Activated CD4-positive, CD25-positive, alpha-beta regulatory T cell treated with anti-CD3 and anti-CD28 coated beads, Interleukin-2, amount 50 U/mL, for 16 hours (primary cell): ENCODE measurements around the gene RIC8B.
"Not testable (repeated sequence)": the region's sequence is repeated elsewhere in the genome, so short reads cannot be mapped to it uniquely, and the experiment has no call there.

Source experiments
- DNase-seq: peaks from one replicate; pipeline ENCODE4 v3.0.0-alpha.2; 2020; ENCODE audit warnings: low read depth, low spot score

Gene RIC8B, protein sequence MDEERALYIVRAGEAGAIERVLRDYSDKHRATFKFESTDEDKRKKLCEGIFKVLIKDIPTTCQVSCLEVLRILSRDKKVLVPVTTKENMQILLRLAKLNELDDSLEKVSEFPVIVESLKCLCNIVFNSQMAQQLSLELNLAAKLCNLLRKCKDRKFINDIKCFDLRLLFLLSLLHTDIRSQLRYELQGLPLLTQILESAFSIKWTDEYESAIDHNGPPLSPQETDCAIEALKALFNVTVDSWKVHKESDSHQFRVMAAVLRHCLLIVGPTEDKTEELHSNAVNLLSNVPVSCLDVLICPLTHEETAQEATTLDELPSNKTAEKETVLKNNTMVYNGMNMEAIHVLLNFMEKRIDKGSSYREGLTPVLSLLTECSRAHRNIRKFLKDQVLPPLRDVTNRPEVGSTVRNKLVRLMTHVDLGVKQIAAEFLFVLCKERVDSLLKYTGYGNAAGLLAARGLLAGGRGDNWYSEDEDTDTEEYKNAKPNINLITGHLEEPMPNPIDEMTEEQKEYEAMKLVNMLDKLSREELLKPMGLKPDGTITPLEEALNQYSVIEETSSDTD

DNA sequence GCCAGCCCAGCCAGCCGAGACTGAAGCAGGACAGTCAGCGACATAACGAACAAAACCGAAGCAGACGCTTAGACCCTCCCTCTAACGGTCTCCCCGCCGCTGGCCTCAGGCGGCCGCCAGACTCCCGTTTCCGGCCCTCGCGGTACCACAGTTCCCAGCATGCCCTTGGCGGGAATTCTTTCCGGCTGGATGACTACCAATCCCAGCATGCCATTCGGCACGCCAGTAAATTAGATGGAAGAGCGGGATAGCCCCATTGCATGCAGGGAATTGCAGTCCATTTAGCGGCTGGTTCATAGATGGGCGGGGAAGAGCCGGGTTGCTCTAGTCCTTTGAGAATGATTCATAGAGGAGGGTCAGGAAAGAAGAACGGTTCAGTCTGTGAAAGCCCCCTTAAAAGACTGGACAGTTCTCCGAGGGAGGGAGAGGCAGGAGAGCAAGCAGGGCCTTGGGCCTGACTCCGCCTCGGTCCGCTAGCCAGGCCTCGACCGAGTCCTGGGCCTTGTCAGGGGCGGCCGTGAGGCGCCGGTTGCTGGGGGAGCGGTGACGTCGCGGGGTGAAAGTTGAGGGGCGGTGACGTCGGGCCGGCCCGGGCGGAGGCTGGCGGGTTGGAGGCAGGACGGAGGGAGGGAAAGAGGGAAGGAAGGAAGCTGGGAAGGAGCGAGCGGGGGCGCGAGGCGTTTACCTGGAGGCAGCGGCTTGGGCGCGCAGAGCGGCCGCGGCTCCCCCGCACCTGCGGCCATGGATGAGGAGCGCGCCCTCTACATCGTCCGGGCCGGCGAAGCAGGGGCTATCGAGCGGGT, at the start of gene RIC8B:
TSS of gene RIC8B (plus strand) at position 678 of the 803 bp plus-strand sequence. CDS start at position 742, 64 bp downstream.
- peak; percentile 58 for DNase-seq

DNA sequence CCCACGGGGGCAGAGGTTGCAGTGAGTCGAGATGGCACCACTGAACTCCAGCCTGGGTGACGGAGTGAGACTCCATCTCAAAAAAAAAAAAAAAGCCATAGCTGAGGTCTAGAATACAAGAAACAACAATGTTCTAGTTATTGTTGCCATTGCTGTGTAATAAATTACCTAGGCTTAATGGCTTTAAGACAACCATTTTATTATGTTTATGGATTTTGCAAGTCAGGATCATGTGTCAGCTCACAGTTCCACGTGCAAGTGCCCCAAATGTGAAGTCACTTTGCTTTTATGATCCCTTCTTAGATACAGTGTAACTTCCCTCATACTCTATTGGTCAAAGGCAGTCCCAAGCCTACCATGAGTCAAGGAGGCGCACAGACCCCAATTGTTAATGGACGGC, 49.5 kb upstream of the RIC8B start:
- DNase-seq = no peak

DNA sequence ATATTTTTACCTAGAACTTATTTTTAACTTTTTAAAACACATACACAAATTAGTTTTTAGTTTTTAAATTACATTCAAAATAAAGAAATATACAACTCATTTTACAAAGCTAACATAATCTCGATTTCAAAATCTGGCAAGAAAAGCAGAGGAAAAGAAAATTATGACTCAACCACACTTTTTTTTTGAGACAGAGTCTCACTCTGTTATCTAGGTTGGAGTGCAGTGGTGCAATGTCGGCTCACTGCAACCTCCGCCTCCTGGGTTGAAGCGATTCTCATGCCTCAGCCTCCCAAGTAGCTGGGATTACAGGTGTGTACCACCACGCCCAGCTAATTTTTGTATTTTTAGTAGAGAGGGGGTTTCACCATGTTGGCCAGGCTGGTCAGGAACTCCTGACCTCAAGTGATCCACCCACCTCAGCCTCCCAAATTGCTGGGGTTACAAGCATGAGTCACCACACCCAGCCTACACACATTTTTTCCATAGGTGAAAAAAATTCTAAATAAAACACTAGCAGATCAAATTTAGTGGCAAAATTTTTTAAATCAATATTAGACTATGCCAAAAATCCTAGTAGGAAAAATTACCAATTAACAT, 47.8 kb upstream of the RIC8B start:
- not testable (repeated sequence) for DNase-seq

DNA sequence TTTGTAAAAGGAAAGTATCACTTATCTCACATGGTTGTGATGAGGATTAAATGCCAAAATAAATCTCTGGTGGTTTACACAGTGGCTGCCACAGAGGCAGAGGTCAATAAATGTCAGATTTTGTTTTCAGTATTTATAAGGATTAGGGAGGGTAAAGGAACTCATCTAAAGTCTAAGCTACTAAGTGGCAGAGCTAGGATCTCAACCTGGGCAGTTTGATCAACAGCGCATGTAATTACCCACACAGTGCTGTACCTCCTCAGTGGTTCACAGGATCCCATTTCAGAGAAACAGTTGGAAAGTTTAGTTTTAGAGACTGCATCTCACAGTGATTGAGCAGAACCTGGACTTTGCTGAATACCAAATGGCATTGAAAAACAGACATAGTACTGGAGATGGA, 44.9 kb upstream of the RIC8B start:
- DNase-seq = no peak

DNA sequence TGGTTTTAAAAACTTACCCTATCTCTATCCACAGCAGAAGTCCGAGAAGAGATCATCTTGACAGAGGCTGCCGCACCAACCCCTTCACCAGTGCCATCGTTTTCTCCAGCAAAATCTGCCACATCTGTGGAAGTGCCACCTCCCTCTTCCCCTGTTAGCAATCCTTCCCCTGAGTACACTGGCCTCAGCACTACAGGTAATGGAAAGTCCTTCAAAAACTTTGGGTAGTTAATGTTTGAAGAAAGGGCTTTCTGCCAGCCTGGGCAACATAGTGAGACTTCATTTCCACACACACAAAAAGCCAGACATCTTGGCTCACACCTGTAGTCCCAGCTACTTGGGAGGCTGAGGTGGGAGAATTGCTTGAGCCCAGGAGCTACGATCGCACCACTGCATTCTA, 41.6 kb upstream of the RIC8B start:
- no peak for DNase-seq

DNA sequence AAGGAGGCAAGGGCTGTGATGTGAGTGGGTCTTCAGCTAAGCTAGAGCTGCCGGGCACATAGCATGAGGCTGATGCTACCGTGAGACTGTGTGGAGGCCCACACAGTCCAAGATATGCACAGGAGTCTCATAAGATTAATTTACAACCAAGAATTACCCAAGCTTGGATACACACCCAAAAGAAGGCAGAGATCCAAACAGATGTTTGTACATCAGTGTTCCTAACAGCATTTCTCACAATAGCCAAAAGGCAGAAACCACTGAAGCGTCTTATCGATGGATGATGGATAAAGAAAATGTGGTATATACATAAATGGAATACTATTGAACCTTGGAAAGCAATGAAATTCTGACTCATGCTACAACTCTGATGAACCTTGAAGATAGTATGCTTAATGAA, 40.8 kb upstream of the RIC8B start:
- no peak for DNase-seq

DNA sequence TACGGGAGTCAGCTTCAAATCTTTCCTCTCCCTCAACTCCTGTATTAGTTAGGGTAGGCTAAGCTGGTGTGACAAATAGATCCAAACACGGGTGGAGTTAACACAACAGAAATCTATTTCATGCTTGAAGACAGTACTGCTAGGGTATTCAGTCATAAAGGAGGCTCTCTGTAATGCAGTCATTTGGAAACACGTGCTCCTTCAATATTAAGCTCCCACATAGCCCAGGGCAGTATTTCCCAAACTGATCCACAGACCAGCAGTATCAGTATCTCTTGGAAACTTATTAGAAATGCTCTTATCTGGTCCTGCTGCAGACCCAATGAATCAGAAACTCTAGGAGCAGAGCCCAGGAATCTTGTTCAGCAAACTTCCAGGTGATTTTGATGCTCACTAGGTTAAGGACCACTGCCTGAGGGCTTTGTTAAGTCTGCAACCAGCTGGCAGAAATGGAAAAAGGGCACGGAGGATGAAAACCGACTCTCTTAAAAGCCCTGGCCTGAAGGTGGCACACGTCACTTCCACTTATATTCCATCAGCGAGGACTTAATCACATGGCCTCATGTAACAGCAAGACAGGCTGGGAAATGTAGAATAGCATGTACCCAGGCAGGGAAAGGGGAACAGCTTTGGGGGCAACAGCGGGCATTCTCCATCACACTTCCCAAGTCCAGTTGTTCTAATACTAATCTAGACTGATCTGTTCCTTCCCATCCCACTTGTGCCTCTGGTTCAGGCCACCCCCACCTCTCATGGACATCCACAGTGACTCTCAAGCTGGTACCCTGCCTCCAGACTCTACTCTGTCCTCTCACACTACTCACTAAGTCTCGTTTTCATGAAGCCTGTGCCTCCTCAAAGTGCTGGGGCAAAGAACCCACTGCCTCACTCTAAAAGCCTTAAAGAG, 38.2 kb upstream of the RIC8B start:
- DNase-seq = no peak

DNA sequence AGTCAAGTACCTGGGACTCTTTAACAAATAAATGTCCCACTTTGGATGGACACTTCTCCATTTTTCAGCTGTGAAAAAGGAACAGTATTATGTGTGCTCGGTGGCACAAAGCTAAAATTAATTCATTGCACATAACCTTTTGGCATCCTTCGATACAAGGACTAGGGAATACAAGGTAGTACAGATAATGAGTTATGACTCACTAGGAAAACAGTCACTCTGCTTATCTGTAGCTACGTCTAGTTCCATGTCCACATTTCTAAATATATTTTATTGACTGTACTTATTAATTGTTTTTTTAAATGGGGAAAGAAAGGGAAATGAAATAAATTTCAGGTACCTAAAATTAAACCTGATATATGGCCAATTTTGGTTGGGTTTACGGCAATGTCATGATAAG, 35.2 kb upstream of the RIC8B start:
- DNase-seq = no peak

DNA sequence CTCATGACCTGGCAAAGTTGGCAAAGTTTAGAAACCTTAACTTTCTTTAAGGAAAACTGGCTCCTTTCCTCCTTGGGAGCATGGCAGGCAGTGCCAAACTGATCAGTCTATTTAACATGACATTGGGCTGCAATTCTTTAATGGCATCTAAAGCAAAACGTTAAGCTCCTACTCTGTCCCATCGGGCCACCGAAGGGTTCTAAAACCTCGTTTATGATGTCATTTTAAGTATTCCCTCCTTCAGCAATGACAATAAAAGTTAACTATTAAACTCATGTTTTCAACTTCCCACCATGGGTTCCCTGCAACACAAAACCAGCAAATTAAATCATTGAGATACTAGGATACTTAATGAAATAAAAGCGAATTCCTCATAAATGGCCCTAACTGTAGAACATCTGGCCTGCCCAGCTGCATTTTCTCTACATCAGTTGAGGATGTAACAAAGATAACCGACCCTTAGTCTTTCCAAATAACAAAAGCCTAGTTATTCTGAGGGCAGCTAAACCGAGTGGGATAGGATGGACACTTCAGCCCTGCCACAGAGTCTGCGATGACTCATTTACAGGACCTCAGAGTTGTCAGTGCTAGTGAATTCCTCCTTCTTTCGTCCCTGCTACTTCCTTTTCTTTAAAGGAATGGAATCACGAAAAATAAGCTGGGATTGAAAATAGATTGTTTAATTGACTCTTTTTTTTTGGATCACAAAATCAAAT, 34.5 kb upstream of the RIC8B start:
- DNase-seq = no peak

DNA sequence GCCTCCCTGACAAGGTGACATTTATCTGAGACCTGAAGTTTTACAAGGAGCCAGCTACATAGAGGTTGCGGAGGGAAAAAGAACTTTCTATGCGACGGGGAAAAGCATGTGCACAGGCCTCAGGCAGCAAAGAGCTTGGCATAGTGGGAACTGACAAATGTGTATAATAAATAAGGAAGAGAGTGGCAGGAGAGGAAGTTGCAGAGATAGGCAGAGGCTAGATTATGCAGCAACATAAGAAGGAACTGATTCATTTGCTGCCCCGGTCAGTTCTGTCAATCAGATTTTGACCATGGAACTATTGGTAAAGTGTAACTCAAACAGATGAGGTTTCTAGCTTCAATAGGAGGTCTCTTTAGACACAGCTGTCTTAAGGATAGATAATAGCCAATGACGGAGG, 33.7 kb upstream of the RIC8B start:
- no peak for DNase-seq

DNA sequence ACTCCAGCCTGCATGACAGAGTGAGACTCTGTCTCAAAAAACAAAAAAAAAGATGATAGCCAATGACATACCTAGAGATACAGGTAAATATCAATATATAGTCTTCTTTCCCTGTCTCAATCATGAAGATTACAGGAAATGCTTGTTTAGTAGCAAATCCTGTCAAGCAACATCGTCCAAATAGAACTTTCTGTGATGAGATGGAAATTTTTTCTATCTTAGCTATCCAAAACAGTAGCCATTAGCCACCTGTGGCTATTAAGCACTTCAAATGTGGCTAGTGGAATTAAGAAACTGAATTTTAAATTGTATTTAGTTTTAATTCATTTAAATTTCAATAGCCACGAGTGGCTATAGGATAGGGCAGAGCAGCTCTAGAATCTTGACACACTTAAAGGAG, 33.2 kb upstream of the RIC8B start:
- no peak for DNase-seq

DNA sequence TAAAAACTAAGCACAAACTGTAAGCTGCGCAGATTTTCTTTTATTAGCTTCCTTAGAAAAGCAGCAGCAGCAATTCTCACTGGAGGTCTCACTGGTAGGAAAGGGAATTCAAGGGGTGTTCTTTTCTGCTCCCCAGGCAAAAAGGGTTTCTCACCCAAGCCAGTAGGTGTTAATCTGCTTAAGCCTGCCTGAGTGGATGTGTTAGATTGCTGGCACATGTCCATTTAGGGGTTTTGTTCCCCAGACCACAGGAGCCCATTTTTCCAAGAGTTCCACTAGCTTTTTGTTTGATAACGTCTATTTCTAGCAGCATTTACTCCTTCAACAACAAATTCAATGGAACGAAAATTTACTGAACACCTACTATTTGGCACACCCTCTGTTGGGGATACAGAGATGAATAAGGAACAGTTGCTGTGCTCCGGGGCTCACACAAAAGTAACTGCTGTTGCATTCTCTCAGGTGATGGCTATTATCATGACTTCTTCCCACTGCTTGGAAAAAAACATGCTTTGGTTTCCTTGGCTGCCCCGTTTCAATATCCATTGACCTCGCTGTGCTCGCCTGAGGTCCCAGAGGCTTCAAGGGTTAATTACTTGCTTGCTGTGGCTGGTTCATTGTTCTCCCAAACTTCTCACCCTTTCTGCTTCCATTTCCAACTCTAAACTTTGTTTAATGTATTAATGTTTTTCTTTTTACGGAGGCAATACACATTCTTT, 31.1 kb upstream of the RIC8B start:
- no peak for DNase-seq

DNA sequence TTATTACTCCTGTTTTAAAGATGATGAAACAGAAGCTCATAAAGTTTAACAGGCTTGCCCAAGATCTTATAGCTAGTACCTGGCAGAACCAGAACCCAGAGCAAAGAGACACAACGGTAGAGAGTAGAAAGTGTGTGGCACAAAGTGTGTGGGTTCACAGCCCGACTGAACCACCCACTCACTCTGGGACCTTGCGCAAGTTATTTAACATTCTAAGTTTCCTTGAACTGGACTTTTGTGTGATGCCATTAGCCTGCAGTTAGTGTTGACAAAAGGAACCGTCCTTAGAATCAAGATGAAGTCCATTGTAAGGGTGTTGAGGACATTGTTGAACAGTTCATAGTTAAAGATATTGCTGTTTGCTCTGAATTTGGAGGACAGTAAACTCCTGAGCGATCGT, 29.9 kb upstream of the RIC8B start:
- no peak for DNase-seq

DNA sequence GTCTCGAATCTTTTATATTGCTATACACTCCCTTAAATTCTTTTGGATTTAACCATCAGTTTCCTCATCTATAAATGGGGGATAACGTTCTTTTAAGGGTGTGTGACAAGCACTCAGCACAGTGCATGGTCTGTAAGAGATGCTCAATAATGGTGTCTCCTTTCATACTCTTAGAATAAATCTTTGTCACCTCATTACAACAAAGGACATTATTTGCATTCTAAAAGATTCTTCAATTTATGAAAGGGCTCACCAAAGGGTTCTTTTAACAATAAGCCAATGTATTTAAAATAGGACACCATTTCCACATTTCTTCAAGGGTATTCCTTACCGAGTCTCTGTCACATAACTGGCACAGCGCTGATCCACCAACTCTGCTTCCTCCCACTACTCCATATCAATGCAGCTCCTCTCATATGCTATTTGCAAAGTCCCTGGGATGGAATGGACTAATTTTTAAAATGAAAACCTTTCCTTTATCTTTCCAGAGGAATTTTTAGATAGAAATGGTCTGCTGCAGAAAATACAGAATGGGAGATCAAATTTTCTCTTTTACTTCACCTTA, 29.2 kb upstream of the RIC8B start:
- DNase-seq = no peak

DNA sequence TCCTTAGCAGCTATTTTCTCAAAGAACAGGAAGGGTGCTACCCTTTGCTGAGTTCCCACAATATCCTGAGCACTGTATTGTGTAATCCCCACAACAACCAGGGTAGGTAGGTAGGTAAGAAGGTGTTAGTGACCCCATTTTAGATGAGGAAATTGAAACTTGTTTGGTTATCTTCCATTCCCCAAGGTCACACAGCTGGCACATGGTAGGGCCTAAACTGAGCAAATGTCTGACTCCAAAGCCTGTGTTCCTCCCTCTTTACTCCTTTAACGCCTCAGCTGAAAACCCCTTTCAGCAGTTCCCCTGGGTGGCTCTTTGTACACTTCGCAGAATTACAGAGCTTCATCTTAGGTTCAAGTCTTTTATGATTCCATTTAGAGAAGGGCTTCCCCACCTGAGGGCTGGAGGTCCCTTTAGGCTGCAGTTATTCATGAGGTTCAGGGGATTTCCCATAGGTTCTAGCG, 26.5 kb upstream of the RIC8B start:
- no peak for DNase-seq

DNA sequence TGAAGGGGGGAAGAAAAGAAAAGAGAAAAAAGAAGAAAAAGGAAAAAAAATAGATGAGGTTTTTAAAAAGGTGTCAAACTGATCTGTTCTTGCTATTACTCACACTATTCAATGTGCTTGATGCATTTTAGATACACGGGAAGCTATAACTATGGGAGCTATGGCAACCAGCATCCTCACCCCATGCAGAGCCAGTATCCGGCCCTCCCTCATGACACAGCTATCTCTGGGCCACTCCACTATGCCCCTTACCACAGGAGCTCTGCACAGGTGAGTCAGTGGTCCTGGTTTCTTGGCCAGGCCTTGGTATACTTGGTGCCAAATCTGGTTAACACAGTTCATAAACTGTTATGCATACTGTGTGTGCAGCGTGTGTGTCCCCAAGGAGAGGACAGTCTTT, 24.0 kb upstream of the RIC8B start:
- DNase-seq = no peak

DNA sequence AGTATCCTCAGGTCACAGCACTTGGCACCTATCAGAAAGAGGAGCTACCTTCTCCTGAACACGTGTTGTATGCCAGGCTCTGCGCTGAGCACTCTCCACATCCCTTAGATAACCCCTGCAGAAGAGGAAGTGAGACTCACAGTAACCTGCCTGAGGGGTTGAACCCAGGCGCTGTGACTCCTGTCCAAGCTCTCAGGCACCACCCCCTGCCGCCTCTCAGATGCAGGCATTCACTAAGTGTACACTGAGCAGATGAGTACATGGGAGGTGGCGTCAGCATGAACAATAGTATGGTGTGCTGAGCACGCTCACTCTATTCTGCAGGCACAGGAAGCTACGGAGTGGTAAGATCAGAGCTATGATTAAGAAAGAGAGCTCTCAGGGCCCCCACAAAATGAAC, 21.0 kb upstream of the RIC8B start:
- no peak for DNase-seq

DNA sequence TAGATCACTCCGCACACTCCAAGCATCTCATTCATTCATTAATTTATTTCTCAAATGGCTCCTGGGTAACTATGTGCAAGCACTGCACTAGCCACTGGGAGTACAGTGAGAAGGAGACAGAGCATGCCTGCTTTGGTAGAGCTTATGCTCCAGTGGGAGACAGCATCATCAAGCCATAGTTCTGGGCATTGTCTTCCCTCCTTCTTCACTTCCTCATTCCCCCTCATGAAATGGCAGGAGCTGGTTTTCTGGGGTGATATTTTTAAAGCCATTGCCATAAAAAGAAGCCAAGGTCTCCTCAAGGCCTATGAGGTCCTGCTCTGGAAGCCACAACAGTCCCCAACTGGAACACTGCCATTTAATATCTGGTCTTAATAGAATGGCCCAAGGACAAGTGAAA, 20.2 kb upstream of the RIC8B start:
- no peak for DNase-seq

DNA sequence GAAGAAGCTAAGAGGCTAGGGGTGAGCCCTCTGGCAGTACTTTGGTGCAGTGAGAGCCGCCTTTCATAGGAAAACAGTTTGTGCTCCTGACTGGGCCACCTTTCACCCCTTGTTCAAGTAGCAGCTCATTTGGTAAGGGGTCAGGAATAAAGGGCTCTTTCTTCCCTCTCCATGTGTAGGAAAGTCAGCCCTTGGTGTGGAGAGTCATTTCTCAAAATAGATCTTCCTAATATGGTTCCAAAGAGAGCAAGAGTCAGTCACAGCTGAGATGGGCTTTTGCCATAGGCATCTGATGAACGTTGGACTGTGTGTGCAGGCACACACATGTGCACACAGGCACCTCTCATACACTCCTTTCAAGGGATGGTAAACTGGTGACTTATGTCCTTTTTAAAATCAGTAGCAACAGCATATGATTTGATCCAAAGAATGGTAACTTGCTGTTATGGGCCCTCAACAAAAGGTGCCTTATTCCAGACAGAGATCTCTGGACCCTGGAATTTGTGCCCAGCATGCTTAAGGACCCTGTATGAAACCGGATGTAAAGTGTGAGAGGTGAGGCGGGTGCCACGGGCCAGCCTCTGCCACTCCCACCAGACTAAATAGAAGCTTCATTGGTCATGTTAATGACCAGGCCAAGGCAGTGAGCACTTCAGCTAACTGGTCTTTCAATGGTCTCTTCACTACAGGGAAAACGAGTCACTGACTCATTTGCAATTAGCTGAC, 16.7 kb upstream of the RIC8B start:
- no peak for DNase-seq
